Tibial nerve (tissue), 4 donors: ENCODE results near the gene UBE2E2. TPM values are rescaled to one million over a fixed set of nuclear protein-coding genes. Genes with fewer than 3 reads are reported as not detected.

ENCODE experiments used
- DNase-seq, 2 donors: peaks; one replicate each; pipeline ENCODE4 v3.0.0-alpha.2; 2019; ENCODE audit warnings: low spot score in 2 of 2
- H3K27ac ChIP-seq, 4 donors: fragments of 200-600 bp; sonication (generic) in 3 of 4; one replicate each; pipeline ENCODE4 v1.5.1; 2017 to 2019; ENCODE audit warnings: mild to moderate bottlenecking in 1 of 4
- H3K27me3 ChIP-seq, 2 donors: fragments of 200-600 bp; sonication (generic) in 1 of 2; one replicate each; pipeline versions ENCODE4 v1.5.1 to v1.6.0; 2017 to 2019
- H3K36me3 ChIP-seq, 3 donors: fragments of 200-600 bp; sonication (generic); one replicate each; pipeline ENCODE4 v1.5.1; 2018 to 2019
- H3K4me1 ChIP-seq, 4 donors: fragments of 200-600 bp; sonication (generic) in 3 of 4; one replicate each; pipeline ENCODE4 v1.5.1; 2017 to 2019
- H3K4me3 ChIP-seq, 4 donors: fragments of 200-600 bp; sonication (generic) in 3 of 4; one replicate each; pipeline ENCODE4 v1.5.1; 2017 to 2019; ENCODE audit warnings: mild to moderate bottlenecking in 1 of 4, moderate library complexity in 1 of 4
- H3K9me3 ChIP-seq, 4 donors: fragments of 200-600 bp; sonication (generic) in 3 of 4; one replicate each; pipeline ENCODE4 v1.5.1; 2017 to 2019
- EP300 ChIP-seq, 2 donors: sonication (generic); formaldehyde crosslinking; IDR thresholded peaks; one replicate each; pipeline ENCODE4 v1.6.1; 2017; ENCODE audit warnings: antibody characterized with exemption in 2 of 2, mild to moderate bottlenecking in 1 of 2
- POLR2A ChIP-seq, 2 donors: fragments of 450-650 bp; IDR thresholded peaks; one replicate each; pipeline ENCODE4 v1.6.1; 2017; ENCODE audit warnings: antibody characterized with exemption in 2 of 2, mild to moderate bottlenecking in 2 of 2, moderate library complexity in 2 of 2
- WGBS, 2 donors: methylation state at CpG; one replicate each; pipeline ENCODE4 v1.1.5; 2018; 5-methylcytosine and 5-hydroxymethylcytosine counted together
- total RNA-seq, 4 donors: library from RNA; depleted of rRNA; stranded (reverse); fragments of >200 nt; gene quantifications; one replicate each; pipeline ENCODE4 v1.1.0, GENCODE V29; 2016
- TF ChIP-seq, protein P1 (sequence below), 5 experiments: fragments of 200-600 bp in 3 of 5; fragments of 450-650 bp in 2 of 5; sonication (generic) in 3 of 5; IDR thresholded peaks; one replicate each; pipeline ENCODE4 v1.5.1; 2016 to 2019; ENCODE audit warnings: antibody characterized with exemption in 5 of 5, mild to moderate bottlenecking in 3 of 5, moderate library complexity in 2 of 5

The UBE2E2 gene
- total RNA-seq: 100 to 1,000 TPM in 3 of 4 donors, 10 to 100 TPM in 1; 67.1 to 222 (median 130) TPM

DNA sequence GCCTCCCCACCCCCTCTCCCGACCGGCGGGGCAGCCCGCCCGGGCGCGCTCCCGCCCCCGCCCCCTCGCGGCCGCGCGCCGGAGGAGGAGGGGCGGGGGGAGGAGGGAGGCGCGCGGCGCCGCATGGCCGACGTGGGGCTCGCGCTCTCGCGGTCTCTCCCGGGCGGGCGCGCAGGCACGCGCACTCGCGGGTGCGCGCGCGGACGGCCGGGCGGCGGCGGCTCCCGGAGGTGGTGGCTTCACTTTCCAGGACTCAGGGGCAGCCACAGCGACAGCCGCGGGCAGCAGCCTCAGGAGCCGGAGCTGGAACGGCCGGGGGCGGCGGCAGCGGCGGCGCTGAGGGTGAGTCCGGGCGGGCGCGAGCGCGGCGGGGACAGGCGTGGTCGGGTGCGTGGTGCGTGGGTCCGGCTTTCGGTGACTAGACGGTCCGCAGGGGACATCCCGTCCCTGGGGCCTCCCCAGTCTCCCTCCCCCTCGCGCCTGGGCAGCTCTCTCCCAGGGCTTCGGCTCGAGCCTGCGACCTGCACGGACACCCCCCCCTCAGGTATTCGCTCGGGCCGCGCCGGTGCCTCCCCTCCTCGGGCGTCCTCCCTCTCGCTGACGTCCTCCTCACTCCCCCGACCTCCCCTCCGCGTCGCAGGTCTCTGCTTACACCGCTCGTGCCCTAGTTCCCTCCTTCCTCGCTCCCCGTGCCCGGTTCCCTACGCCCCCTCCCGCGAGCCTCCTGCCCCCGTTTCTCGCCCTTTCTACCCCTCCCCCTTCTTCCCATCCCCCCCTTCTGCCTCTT lies at the start of gene UBE2E2:
Gene UBE2E2 (plus strand): TSS at position 407 of the 787 bp plus-strand sequence.
- H3K4me3 ChIP-seq: peak within 1 kb of the TSS; percentile 65 to 100 (median 82)
- H3K36me3 ChIP-seq: no peaks in the 10 kb centered on the region
- H3K27ac ChIP-seq: peak within 1 kb of the TSS; percentile 86 to 98 (median 90)
- H3K4me1 ChIP-seq: peaks cover 0 to 45% (median 6%) of the 10 kb centered on the region in 4 donors
- DNase-seq: peak; percentile 41 to 46
- WGBS, 2 donors: 0 to 1% methylated on average over 21 to 69 of the region's 101 CpGs
- no peaks in the 10 kb centered on the region for H3K27me3 ChIP-seq
- no peaks in the 10 kb centered on the region for H3K9me3 ChIP-seq
- TF ChIP-seq EP300 (IDR thresholded peaks at IDR 0.05) (peak in 1 of 2 donors; percentile 18), POLR2A (IDR thresholded peaks at IDR 0.05) (peak; percentile 82 to 88)
- TF ChIP-seq, protein P1, sequence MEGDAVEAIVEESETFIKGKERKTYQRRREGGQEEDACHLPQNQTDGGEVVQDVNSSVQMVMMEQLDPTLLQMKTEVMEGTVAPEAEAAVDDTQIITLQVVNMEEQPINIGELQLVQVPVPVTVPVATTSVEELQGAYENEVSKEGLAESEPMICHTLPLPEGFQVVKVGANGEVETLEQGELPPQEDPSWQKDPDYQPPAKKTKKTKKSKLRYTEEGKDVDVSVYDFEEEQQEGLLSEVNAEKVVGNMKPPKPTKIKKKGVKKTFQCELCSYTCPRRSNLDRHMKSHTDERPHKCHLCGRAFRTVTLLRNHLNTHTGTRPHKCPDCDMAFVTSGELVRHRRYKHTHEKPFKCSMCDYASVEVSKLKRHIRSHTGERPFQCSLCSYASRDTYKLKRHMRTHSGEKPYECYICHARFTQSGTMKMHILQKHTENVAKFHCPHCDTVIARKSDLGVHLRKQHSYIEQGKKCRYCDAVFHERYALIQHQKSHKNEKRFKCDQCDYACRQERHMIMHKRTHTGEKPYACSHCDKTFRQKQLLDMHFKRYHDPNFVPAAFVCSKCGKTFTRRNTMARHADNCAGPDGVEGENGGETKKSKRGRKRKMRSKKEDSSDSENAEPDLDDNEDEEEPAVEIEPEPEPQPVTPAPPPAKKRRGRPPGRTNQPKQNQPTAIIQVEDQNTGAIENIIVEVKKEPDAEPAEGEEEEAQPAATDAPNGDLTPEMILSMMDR (IDR thresholded peaks at IDR 0.05): peak in 1 of 5 experiments; percentile 35

DNA sequence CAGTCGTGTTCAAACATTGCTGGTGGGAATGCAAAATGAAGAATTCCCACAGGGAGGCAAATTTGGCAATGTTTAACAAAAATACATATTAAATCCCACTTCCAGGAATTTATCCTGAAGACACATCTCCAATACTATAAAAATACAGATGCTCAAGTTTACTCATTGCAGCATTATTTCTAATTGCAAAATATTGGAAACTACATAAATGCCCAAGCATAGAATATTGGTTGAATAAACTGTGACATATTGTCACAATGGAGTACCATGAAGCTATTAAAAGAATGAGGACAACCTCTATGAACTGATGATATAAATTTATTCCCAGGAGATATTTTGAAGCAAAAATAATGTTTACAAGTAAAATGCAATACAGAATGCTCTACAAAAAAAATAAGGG lies 49.7 kb upstream of the UBE2E2 start:
- WGBS, 2 donors: 25 to 39% methylated on average over 1 of the region's 1 CpG
- no peak for TF ChIP-seq POLR2A (IDR thresholded peaks at IDR 0.05)
- TF ChIP-seq, protein P1 (IDR thresholded peaks at IDR 0.05): no peak
- TF ChIP-seq EP300 (IDR thresholded peaks at IDR 0.05): no peak
- DNase-seq: no peak
- no peaks in the 10 kb centered on the region for H3K4me1 ChIP-seq
- peaks cover 0 to 9% (median 0%) of the 10 kb centered on the region in 4 donors for H3K9me3 ChIP-seq
- H3K27ac ChIP-seq: no peak overlapping the region
- H3K4me3 ChIP-seq: no peak overlapping the region
- no peaks in the 10 kb centered on the region for H3K27me3 ChIP-seq
- H3K36me3 ChIP-seq: no peaks in the 10 kb centered on the region

- no peaks in the 10 kb centered on the region for H3K36me3 ChIP-seq
- no peak for DNase-seq
- TF ChIP-seq POLR2A (IDR thresholded peaks at IDR 0.05): no peak
- TF ChIP-seq EP300 (IDR thresholded peaks at IDR 0.05): no peak
- TF ChIP-seq, protein P1 (IDR thresholded peaks at IDR 0.05): no peak
- H3K4me3 ChIP-seq: no peak overlapping the region
- WGBS, 2 donors: 40 to 54% methylated on average over 3 of the region's 3 CpGs
- peaks cover 0 to 9% (median 0%) of the 10 kb centered on the region in 4 donors for H3K9me3 ChIP-seq
- H3K4me1 ChIP-seq: peaks cover 0 to 9% (median 0%) of the 10 kb centered on the region in 4 donors
- no peaks in the 10 kb centered on the region for H3K27me3 ChIP-seq
- H3K27ac ChIP-seq: no peak overlapping the region
Observed at GRCh38 chr3:23157331-23157730, 45.8 kb upstream of the UBE2E2 start.

DNA sequence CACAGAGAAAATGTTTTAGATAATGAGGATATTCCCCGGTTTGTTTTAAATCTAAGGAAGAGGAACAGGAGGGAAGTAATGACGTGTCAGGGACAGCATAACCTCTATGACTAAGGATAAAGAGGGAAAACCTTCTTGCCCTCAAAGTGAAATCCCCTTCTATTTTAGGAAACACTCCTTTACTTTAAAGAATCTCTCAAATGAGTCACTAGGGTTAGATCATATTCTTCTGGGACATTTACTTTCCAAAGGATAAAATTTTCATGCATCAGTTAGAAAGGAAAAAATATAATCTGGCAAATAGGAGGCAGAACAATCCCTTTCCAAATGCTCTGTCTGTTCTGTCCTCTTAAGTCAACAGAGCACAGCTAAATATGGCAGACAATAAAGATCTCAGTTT lies 43.2 kb upstream of the UBE2E2 start:
- no peaks in the 10 kb centered on the region for H3K36me3 ChIP-seq
- TF ChIP-seq POLR2A (IDR thresholded peaks at IDR 0.05) (no peak), EP300 (IDR thresholded peaks at IDR 0.05) (peak in 1 of 2 donors; percentile 56)
- TF ChIP-seq, protein P1 (IDR thresholded peaks at IDR 0.05): no peak
- no peak overlapping the region for H3K4me3 ChIP-seq
- WGBS, 2 donors: 37 to 55% methylated on average over 2 of the region's 2 CpGs
- H3K27ac ChIP-seq: peak overlapping the region in 2 of 4 donors; percentile 39 to 50
- peaks cover 0 to 5% (median 0%) of the 10 kb centered on the region in 4 donors for H3K9me3 ChIP-seq
- H3K27me3 ChIP-seq: no peaks in the 10 kb centered on the region
- no peak for DNase-seq
- peaks cover 0 to 9% (median 0%) of the 10 kb centered on the region in 4 donors for H3K4me1 ChIP-seq

DNA sequence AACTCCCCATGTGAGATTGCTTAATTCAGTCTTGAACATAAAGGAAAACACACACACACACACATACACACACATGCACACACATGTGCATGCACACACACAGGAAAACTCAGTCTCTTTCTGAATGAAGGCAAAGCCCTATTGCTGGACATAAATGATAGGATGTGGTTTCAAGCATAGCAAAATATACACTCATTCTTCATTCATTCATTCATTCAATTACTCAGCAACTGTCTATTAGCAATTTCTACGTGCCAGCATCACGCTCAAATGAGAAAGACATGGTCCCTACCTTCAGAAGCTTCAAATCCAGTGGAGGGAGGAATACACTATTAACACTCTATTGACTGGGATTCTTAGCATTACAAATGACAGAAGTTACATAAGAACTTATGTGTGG lies 41.8 kb upstream of the UBE2E2 start:
- 94 to 99% methylated on average over 2 of the region's 2 CpGs for WGBS, 2 donors
- DNase-seq: no peak
- H3K36me3 ChIP-seq: no peaks in the 10 kb centered on the region

More for the DNA sequence above, 41.8 kb upstream of the UBE2E2 start:
- Histone ChIP-seq H3K27ac (no peak overlapping the region), H3K4me1 (peaks cover 0 to 9% (median 0%) of the 10 kb centered on the region in 4 donors), H3K9me3 (no peaks in the 10 kb centered on the region), H3K4me3 (no peak overlapping the region), H3K27me3 (no peaks in the 10 kb centered on the region)
- TF ChIP-seq POLR2A (IDR thresholded peaks at IDR 0.05) (no peak), EP300 (IDR thresholded peaks at IDR 0.05) (no peak)
- TF ChIP-seq, protein P1 (IDR thresholded peaks at IDR 0.05): no peak
